Hepatocyte (in vitro differentiated cells): ENCODE data around the gene SLC17A2. TPM values are rescaled to one million over a fixed set of nuclear protein-coding genes. Genes with fewer than 3 reads are reported as not detected.
A peak's percentile ranks its signal among the peaks of the same experiment; 100 is the strongest.

ENCODE experiments used
- DNase-seq: peaks from one replicate; pipeline ENCODE4 v3.0.0-alpha.2; 2016; ENCODE audit warnings: low spot score
- H2AFZ ChIP-seq: fragments of 200-600 bp; sonication (generic); 2 replicates; pipeline ENCODE4 v1.6.0; 2016; ENCODE audit warnings: antibody characterized with exemption, mild to moderate bottlenecking
- H3K27ac ChIP-seq: fragments of 200-600 bp; sonication (generic); 2 replicates; pipeline ENCODE4 v1.5.1; 2016; ENCODE audit warnings: mild to moderate bottlenecking
- H3K27me3 ChIP-seq: fragments of 200-600 bp; sonication (generic); 2 replicates; pipeline ENCODE4 v1.6.1; 2016
- H3K36me3 ChIP-seq: fragments of 200-600 bp; sonication (generic); replicated peaks from 2 replicates; pipeline ENCODE4 v1.5.1; 2016; ENCODE audit warnings: low read depth; ENCODE audit not compliant: insufficient read depth
- H3K4me1 ChIP-seq: fragments of 200-600 bp; sonication (generic); 2 replicates; pipeline ENCODE4 v1.5.1; 2016; ENCODE audit warnings: mild to moderate bottlenecking, moderate library complexity; ENCODE audit not compliant: insufficient read depth
- H3K4me2 ChIP-seq: fragments of 200-600 bp; sonication (generic); 2 replicates; pipeline ENCODE4 v1.6.0; 2016
- H3K4me3 ChIP-seq: fragments of 200-600 bp; sonication (generic); 2 replicates; pipeline ENCODE4 v1.5.1; 2016; ENCODE audit warnings: mild to moderate bottlenecking
- H3K79me2 ChIP-seq: fragments of 200-600 bp; sonication (generic); 2 replicates; pipeline ENCODE4 v1.6.0; 2017; ENCODE audit warnings: mild to moderate bottlenecking
- H3K9me2 ChIP-seq: fragments of 200-600 bp; sonication (generic); replicated peaks from 2 replicates; pipeline ENCODE4 v1.6.0; 2017; ENCODE audit warnings: mild to moderate bottlenecking; ENCODE audit not compliant: insufficient read depth
- H3K9me3 ChIP-seq: fragments of 200-600 bp; sonication (generic); 2 replicates; pipeline ENCODE4 v1.5.1; 2016; ENCODE audit warnings: low read depth, mild to moderate bottlenecking
- H4K20me1 ChIP-seq: fragments of 200-600 bp; sonication (generic); 2 replicates; pipeline ENCODE4 v1.6.0; 2016; ENCODE audit warnings: mild to moderate bottlenecking; ENCODE audit not compliant: insufficient read depth, poor library complexity, severe bottlenecking
- CTCF ChIP-seq: fragments of 200-600 bp; sonication (generic); IDR thresholded peaks from 2 replicates; pipeline ENCODE4 v1.5.1; 2016; ENCODE audit warnings: antibody characterized with exemption, mild to moderate bottlenecking; ENCODE audit not compliant: poor library complexity
- EZH2 ChIP-seq: fragments of 200-600 bp; sonication (generic); IDR thresholded peaks from 2 replicates; pipeline ENCODE4 v1.6.1; 2016; ENCODE audit warnings: antibody characterized with exemption, mild to moderate bottlenecking, borderline replicate concordance
- EZH2phosphoT487 ChIP-seq: fragments of 200-600 bp; sonication (generic); IDR thresholded peaks from one replicate; pipeline ENCODE4 v1.6.1; 2018; ENCODE audit warnings: antibody characterized with exemption, mild to moderate bottlenecking, low read depth, moderate library complexity; ENCODE audit not compliant: unreplicated experiment, severe bottlenecking
- WGBS: methylation state at CpG from one replicate; pipeline ENCODE4 v1.1.6; 2016; ENCODE audit warnings: low lambda C conversion rate; ENCODE audit errors: missing lambda C conversion rate; 5-methylcytosine and 5-hydroxymethylcytosine counted together
- polyA plus RNA-seq: library from polyadenylated mRNA; unstranded; fragments of >200 nt; fragmentation: Nextera tagmentation; extraction: Ambion mirVana; gene quantifications from 2 replicates; pipeline ENCODE4 v1.2.1, GENCODE V29; 2016
- total RNA-seq: library from RNA; depleted of rRNA; stranded (reverse); fragments of >200 nt; gene quantifications from 2 replicates; pipeline ENCODE4 v1.2.3, GENCODE V29; 2014

Gene SLC17A2
- total and polyA plus RNA-seq, 2 experiments from 2014 or later, result 2.8 to 6.4 TPM

GRCh38 chr6:25893778-25894177 is 36.7 kb downstream of the SLC17A2 start:
- 88% methylated on average over 6 of the region's 6 CpGs for WGBS
- no peaks in the 10 kb centered on the region for H3K9me3 ChIP-seq
- no peak for DNase-seq
- H3K27me3 ChIP-seq, result no peaks in the 10 kb centered on the region
- H3K27ac ChIP-seq, result no peak overlapping the region
- H3K4me3 ChIP-seq, result no peak overlapping the region
- no peaks in the 10 kb centered on the region for H3K36me3 ChIP-seq
- no peaks in the 10 kb centered on the region for H4K20me1 ChIP-seq
- H3K4me1 ChIP-seq, result peaks cover 7% of the 10 kb centered on the region
- H2AFZ ChIP-seq, result no peak overlapping the region
- no peak overlapping the region for H3K4me2 ChIP-seq
- TF ChIP-seq CTCF, result no peak
- no peak for TF ChIP-seq EZH2phosphoT487
- no peak for TF ChIP-seq EZH2
- no peaks in the 10 kb centered on the region for H3K9me2 ChIP-seq
- H3K79me2 ChIP-seq, result no peaks in the 10 kb centered on the region

DNA sequence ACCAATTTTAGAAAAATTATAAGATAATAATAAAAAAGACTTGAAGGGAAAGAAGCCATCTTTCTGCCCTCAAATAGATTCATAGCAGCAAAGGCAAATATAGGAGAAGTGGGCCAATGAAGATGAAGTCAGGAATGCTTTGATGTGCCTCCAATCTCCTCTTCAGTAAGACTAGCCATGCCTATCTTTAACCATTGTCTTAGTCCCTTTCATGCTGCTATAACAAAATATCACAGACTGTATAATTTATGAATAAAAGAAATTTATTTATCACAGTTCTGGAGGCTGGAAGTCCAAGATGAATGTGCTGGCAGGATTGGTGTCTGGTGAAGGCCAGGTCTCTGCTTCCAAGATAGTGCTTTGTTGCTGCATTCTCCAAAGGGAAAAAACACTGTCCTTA is 37.6 kb downstream of the SLC17A2 start:
- TF ChIP-seq EZH2, result no peak
- no peak for TF ChIP-seq EZH2phosphoT487
- no peak for TF ChIP-seq CTCF
- H3K27ac ChIP-seq, result no peak overlapping the region
- no peaks in the 10 kb centered on the region for H3K9me3 ChIP-seq
- no peaks in the 10 kb centered on the region for H3K4me1 ChIP-seq
- H3K27me3 ChIP-seq, result no peaks in the 10 kb centered on the region
- no peaks in the 10 kb centered on the region for H3K79me2 ChIP-seq
- no peak overlapping the region for H2AFZ ChIP-seq
- no peak for DNase-seq
- H3K36me3 ChIP-seq, result no peaks in the 10 kb centered on the region
- no peaks in the 10 kb centered on the region for H3K9me2 ChIP-seq
- no peak overlapping the region for H3K4me2 ChIP-seq
- no peak overlapping the region for H3K4me3 ChIP-seq
- no peaks in the 10 kb centered on the region for H4K20me1 ChIP-seq

DNA sequence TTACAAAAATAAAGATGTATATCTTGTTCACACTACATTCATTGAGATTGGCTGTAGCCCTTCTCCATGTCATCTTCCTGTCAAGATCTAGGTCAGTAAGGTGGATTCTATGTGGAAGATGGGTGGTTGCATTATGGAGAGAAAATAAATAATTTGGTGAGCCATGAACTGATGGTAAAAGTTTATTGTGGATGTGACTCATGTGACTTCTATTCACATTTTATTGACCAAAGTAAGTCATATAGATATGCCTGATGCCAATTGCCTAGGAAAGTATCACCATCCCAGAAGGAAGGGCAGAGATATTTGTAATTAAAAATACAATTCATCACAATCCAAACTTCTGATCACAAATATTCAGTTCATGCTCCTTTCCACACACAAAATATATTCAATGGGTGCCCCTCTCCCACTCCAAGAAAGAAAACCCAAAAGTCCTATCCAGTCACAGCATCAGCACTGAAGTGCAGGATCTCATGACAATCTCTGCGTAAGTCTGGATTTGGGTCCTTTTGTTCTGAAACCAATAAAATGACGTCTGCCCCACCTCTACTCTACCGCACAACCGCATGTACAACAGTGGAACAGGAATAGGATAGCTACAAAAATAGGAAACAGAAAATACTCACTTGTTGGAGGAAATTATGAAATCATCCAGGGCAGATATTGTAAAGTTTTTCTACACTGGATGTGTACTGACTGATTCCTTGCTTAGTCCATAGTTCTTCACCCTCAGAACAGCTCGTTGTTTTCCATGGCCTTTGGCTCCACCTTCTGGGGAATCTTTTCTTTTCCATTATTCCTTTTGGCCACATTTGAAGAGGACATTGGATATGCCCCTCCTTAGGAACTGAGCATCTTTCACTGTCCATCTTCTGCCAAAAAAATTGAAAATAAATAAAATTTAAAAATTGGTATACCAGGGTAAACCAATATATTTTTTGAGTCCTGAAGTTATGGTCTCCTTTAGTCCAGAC is 40.3 kb downstream of the SLC17A2 start:
- no peaks in the 10 kb centered on the region for H3K36me3 ChIP-seq

More for the DNA sequence above, 40.3 kb downstream of the SLC17A2 start:
- Histone ChIP-seq H3K9me3 (no peaks in the 10 kb centered on the region), H3K27me3 (no peaks in the 10 kb centered on the region), H2AFZ (no peak overlapping the region), H3K4me3 (no peak overlapping the region), H3K4me2 (no peak overlapping the region), H4K20me1 (no peaks in the 10 kb centered on the region), H3K9me2 (no peaks in the 10 kb centered on the region), H3K27ac (no peak overlapping the region), H3K4me1 (no peaks in the 10 kb centered on the region), H3K79me2 (no peaks in the 10 kb centered on the region)
- TF ChIP-seq CTCF (peak; percentile 78), EZH2phosphoT487 (no peak)
- 57% methylated on average over 5 of the region's 5 CpGs for WGBS
- peak; percentile 72 for DNase-seq
